Ecto neural progenitor cell (in vitro differentiated cells): ENCODE measurements around the gene LAMA5.

Source experiments
- DNase-seq: peaks from one replicate; pipeline ENCODE4 v3.0.0-alpha.2; 2018; ENCODE audit warnings: low spot score

LAMA5 gene

DNA sequence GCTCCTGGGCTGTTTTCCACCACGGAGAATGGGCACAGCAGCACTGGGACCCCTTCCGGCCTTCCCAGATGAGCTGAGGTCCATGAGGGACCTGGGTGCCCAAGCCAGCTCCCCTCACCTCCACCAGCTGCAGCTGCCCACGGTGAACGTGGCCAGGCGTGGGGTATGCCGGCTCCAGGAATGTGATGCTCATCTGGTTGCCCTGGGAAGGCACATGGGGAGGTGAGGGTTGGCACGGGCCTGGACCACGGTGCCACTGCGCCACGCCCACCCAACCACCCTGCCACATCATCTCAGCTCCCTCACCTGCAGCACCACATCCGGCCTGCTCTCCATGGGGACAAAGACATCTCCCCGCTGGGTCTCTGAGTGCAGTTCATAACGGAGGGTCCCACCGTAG, 40.6 kb downstream of the LAMA5 start:
- DNase-seq: no peak

- DNase-seq: no peak
Measured at GRCh38 chr20:62325172-62325905, 41.8 kb downstream of the LAMA5 start.

GRCh38 chr20:62323980-62324906, 42.9 kb downstream of the LAMA5 start:
- no peak for DNase-seq

DNA sequence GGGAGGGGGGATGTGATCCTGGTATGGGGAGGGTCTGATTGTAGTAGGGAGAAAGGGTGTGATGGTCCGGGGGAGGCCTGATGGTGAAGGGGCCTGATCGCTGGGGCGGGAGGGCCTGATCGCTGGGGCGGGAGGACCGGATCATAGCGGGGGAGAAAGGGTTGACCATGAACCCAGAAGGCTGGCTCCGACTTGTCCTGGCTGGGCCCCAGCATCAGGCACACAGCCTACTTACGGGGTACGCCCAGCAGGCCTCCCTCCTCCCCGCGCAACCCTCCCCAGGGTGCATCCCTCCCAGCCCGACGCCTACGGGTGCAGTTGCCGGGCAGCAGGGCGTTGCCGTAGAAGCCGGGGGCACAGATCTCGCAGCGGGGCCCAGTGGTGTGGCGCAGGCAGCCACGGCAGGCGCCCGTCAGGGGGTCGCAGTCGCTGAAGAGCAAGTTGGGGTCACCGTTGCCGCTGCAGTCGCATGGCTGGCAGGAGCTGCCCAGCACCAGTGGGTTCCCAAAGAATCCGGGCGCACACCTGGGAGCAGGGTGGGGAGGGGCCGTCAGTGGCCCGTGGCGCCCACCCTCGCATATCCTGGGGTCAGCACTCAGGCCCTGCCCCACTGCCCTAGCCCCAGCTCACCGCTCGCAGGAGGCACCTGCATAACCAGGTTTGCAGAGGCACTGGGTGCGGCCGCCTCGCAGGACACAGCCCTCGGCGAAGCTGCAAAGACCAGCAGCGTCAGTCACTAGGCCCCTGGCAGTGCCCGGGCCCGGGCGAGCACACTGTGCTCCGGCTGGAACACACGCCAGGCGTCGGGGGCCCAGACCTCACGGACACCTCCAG, 43.7 kb downstream of the LAMA5 start:
- no peak for DNase-seq

DNA sequence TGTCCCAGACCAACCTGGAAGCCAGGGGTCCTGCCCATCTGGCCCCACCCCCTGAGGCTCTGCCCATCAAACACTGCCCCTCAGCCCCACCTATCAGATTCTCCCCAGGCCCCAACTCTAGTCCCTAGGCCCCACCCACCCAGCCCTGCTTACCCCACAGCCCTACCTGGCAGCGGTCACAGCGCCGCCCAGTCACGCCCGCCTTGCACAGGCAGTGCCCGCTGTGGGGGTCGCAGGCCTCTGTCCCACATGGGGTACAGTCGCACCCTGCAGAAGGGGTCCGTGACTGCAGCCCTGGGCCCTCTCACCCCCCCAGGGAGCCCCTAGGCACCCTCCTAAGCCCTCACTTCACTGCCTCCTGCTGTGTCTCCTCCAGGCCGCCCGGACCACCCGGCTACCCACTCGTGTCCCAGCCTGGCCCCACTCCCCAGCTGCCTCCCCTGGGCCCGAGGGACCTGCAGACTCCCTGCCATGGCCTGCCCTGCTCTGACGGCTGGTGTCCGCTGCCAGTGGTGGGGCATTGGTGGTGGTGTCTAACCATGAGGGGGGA, 44.5 kb downstream of the LAMA5 start:
- DNase-seq: no peak

- no peak for DNase-seq
Measured at GRCh38 chr20:62321975-62322374, 45.1 kb downstream of the LAMA5 start.

GRCh38 chr20:62321521-62321948, 45.6 kb downstream of the LAMA5 start:
- no peak for DNase-seq

DNA sequence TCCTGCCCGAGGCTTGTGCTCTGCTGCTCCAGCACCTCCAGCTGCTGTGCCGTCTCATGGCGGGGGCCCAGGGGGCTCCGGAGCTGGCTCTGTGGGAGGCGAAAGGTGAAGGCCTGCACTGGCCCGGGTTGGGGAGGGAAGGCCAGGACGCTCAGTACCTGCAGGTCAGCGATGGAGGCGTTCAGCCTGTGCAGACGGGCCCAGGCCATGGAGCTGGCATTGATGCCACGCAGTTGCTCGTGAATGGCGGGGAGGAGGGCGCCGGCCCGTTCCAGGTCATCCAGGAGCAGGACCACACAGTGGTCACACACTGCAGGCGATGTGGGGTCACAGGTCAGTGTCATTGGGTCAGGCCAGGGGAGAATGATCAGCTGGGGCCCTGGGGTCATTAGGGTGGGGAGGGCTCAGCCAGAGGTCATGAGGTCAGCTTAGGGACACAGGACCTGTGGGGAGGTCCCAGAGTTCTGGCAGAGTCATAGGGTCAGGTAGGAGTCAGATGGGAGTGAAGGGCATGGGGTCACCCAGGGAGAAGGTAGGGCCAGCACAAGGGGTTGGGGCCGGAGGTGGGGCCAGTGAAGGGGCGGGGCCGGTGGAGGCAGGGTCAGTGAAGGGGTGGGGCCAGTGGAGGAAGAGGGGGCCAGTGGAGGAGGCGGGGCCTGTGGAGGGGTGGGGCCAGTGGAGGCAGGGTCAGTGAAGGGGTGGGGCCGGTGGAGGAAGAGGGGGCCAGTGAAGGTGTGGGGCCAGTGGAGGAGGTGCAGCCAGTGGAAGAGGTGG, 46.3 kb downstream of the LAMA5 start:
- DNase-seq: no peak

DNA sequence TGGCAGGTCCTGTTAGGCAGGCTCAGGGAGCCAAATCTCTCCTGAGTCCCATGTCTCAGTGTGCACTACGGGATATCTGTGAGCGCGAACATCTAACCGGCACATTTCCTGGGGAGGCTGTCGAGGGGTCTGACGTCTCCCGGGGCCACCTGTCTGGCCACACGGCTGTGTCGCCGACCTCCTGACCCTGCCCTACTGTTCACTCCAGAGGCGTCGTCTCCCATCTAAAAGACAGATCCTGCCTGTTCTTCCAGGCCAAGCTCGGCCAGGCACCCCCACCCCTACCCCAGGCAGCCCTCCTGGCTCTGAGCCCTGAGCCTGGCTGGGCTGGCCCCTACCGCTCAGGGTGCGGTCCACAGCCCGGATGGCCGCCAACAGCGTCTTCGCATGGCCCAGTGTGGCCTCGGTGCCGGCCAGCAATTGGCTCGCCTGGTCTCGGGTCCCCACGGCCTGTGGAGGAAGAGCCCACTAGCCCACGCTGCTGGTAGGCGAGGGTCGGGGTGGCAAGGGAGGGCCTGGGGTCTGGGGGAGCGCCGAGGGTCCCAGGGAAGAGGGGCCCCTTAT, 47.7 kb downstream of the LAMA5 start:
- no peak for DNase-seq

DNA sequence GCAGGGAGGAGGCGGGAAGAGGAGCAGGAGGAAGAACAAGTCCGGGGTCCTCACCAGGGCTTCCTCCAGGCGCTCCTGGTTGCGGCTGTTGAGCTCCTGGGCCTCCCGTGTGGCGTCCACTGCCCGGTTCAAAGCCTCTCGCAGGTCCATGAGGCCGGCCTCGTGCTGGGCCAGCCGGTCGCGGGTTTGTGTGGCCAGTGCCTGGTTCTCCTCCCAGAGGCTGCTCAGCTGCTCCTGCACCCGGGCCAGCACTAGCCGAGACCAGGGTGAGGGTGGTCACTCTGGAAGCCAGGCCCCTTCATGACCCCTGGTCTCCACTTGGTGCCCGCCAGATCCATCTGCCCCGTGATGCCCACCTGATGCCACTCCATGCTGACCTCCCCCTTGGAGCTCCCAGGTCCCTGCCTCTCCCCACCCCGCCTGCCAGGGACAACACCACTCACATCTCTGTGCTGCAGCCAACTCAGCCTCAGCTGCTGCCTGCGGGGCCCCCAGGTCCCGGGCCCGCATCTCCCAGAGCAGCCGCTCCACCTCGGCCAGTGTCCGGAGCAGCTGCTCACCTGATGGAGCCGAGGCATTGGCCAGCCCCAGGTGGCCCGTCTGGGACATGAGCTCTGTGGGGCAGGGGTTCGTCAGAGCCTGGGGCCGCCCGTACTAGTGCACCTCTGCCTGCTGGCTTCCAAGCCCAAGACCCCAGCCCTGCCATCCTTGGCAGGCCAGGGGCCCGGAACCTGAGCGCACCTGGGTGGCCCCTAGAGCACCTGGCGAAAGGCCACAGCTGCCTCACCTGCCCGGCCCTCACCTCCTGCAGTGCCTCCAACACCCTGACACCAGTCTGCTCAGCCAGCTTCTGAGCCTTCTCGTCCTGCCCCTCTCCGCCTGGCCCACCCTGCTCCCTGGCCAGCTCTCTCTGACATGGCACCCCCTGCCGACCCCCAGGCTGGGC, 48.4 kb downstream of the LAMA5 start:
- DNase-seq: no peak

- DNase-seq: no peak
Measured at GRCh38 chr20:62317167-62317655, 49.9 kb downstream of the LAMA5 start.

GRCh38 chr20:62316331-62317166, 50.6 kb downstream of the LAMA5 start:
- DNase-seq: no peak

DNA sequence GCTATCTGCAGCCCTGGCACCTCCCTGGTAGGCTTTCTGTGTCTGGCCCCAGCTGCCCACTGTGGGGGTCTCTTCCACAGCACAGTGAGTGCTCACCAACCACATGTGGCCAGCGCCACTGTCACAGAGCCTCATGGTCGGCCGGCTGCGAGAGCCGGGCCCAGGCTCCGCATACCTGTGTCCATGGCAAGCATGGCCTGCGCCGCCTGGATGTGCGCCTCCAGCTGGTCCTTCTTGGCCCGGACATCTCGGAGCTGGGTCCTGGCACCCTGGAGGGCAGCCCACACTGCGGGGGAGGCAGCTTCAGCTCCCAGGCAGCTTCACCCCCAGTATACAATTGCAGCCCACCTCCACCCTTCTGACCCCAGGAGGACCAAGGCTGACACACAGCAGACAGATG, 51.3 kb downstream of the LAMA5 start:
- no peak for DNase-seq

GRCh38 chr20:62314711-62315302, 52.3 kb downstream of the LAMA5 start:
- no peak for DNase-seq

DNA sequence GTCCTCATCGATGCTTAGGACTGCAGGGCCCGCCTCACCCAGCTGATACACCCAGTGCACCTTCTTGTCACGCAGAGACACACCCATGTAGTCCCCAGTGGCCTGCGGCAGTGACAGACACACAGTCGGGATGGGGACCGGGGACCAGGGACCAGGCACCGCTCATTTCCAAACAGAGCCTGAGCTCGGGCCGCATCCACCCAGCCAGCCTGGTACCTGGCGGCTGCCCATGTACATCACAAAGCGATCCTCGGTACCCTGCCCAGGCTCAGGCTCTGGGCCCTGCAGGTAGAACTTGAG, 52.8 kb downstream of the LAMA5 start:
- no peak for DNase-seq

- DNase-seq: no peak
Measured at GRCh38 chr20:62313460-62314338, 53.4 kb downstream of the LAMA5 start.

GRCh38 chr20:62313021-62313420, 54.1 kb downstream of the LAMA5 start:
- no peak for DNase-seq

GRCh38 chr20:62312662-62312977, 54.5 kb downstream of the LAMA5 start:
- DNase-seq: no peak
